Measurements from ENCODE around the gene ACTR6. TPM values are rescaled to one million over a fixed set of nuclear protein-coding genes. Genes with fewer than 3 reads are reported as not detected.
A peak's percentile ranks its signal among the peaks of the same experiment; 100 is the strongest.

The ACTR6 gene
- total and polyA plus RNA-seq, 2 of the 4 experiments (the other 2 are of a cell fraction) = 9.7 to 10.2 TPM

GRCh38 chr12:100211698-100212097 lies 11.1 kb downstream of the ACTR6 start:
- dilution Hi-C loops (cut with HindIII; ENCODE audit: low sequenced_read_pairs, unreplicated experiment) (no loop called here), intact Hi-C loops (cut with micrococcal nuclease) (no loop called here), in situ Hi-C loops (cut with MboI; ENCODE audit: low sequenced_read_pairs) (no loop called here)
- Histone ChIP-seq H4K91ac (ENCODE audit: insufficient read depth, low read depth, low read length) (no peak overlapping the region), H3K9ac (ENCODE audit: low read depth, low read length) (no peak overlapping the region), H3K4me1 (ENCODE audit: control insufficient read depth, insufficient read depth, low read length) (no peaks in the 10 kb centered on the region), H3K36me3 (ENCODE audit: control insufficient read depth, insufficient read depth, low read length) (peaks cover 37% of the 10 kb centered on the region), H3K23ac (ENCODE audit: low read depth, low read length) (no peak overlapping the region), H3K14ac (replicated peaks; ENCODE audit: low read depth, low read length) (no peak overlapping the region), H3K4me3 (ENCODE audit: insufficient read depth, low read depth, low read length) (no peak overlapping the region), H4K8ac (ENCODE audit: low read depth in 2 of 2, low read length in 2 of 2) (no peak overlapping the region), H3K18ac (ENCODE audit: low read depth, low read length) (no peak overlapping the region), H2BK20ac (ENCODE audit: low read depth, low read length) (no peak overlapping the region), H2AK9ac (replicated peaks; ENCODE audit: low read depth, low read length, poor library complexity) (no peak overlapping the region), H2AK5ac (ENCODE audit: low read depth, low read length) (no peak overlapping the region), H3K9me1 (ENCODE audit: insufficient read depth, low read length) (peaks cover 4% of the 10 kb centered on the region; the same call in 1 of the 2 replicates), H3K9me3 (ENCODE audit: control insufficient read depth, insufficient read depth, low read length) (no peaks in the 10 kb centered on the region), H3K79me1 (ENCODE audit: low read depth in 1 of 2, low read length in 2 of 2) (no peaks in the 10 kb centered on the region), H4K5ac (ENCODE audit: low read depth, low read length) (no peak overlapping the region), H4K20me1 (ENCODE audit: insufficient read depth, low read length) (no peaks in the 10 kb centered on the region), H3K27ac (ENCODE audit: insufficient read depth, low read length) (no peak overlapping the region), H2BK5ac (ENCODE audit: low read depth, low read length, poor library complexity, severe bottlenecking) (no peak overlapping the region), H3K56ac (ENCODE audit: extremely low read depth, insufficient read depth, low read length) (no peak overlapping the region), H3K27me3 (ENCODE audit: control insufficient read depth, insufficient read depth, low read length) (no peaks in the 10 kb centered on the region), H3K4ac (ENCODE audit: low read depth, low read length) (no peak overlapping the region), H2BK120ac (ENCODE audit: low read depth, low read length) (no peak overlapping the region), H2AFZ (replicated peaks; ENCODE audit: low read length, poor library complexity) (no peak overlapping the region), H2BK15ac (ENCODE audit: low read depth, low read length) (no peak overlapping the region), H3K4me2 (ENCODE audit: low read depth, low read length) (no peak overlapping the region)
- DNase-seq (no peak), ATAC-seq (ENCODE audit: low read depth) (no peak)
- BruUV-seq (replicated peaks) = no TSS peak
- TF ChIP-seq RAD21 (IDR thresholded peaks at IDR 0.05; ENCODE audit: low read length) = no peak
- TF ChIP-seq MAFK (IDR thresholded peaks at IDR 0.05; ENCODE audit: low read depth, low read length) = peak; percentile 99
- no peak for TF ChIP-seq SMC3 (IDR thresholded peaks at IDR 0.05; ENCODE audit: low read depth, low read length)
- no CpG with 5 or more reads among the region's 2 CpGs for whole genome bisulfite sequencing, 2 experiments (ENCODE audit: extremely low coverage in 2 of 2, insufficient read length in 1 of 2)
- POLR2A ChIA-PET (ENCODE audit: unreplicated experiment) = no interaction called here
- CTCF ChIA-PET = interaction anchor here (0.7 kb wide), 1 partner anchor 361 kb away, joined by 3 read pairs; the partner anchor contains the start of gene GAS2L3

All from IMR-90 (cell line).